HepG2 (cell line): ENCODE results near the gene JPT2. TPM values are rescaled to one million over a fixed set of nuclear protein-coding genes. Genes with fewer than 3 reads are reported as not detected.

ENCODE experiments used
- DDIT3 ChIP-seq: sonication (generic); formaldehyde crosslinking; IDR thresholded peaks from 2 replicates; pipeline ENCODE4 v1.4.0; 2020; ENCODE audit warnings: mild to moderate bottlenecking, missing genetic modification reagents
- EED ChIP-seq: sonication (generic); formaldehyde crosslinking; IDR thresholded peaks from 2 replicates; pipeline ENCODE4 v1.5.0; 2020; ENCODE audit warnings: mild to moderate bottlenecking, missing genetic modification reagents
- FUBP1 ChIP-seq: sonication (generic); formaldehyde crosslinking; IDR thresholded peaks from 2 replicates; pipeline ENCODE4 v1.5.1; 2020; ENCODE audit warnings: missing genetic modification reagents, mild to moderate bottlenecking, borderline replicate concordance
- GABPA ChIP-seq, 2 experiments: IDR thresholded peaks; 2 replicates each; pipeline ENCODE4 v1.6.1; 2011 to 2016; ENCODE audit warnings: low read depth in 2 of 2, low read length in 1 of 2, missing biosample characterization in 1 of 2, missing genetic modification characterization in 1 of 2
- HIC2 ChIP-seq: sonication (generic); formaldehyde crosslinking; IDR thresholded peaks from 2 replicates; pipeline ENCODE4 v1.9.0; 2022; ENCODE audit warnings: low read depth, missing genetic modification reagents
- MED8 ChIP-seq: sonication (generic); formaldehyde crosslinking; IDR thresholded peaks from 2 replicates; pipeline ENCODE4 v1.8.1; 2023; ENCODE audit warnings: mild to moderate bottlenecking, missing genetic modification reagents; ENCODE audit not compliant: insufficient replicate concordance
- REL ChIP-seq: sonication (generic); formaldehyde crosslinking; conservative IDR thresholded peaks from 2 replicates; pipeline ENCODE4 v1.8.0; 2022; ENCODE audit warnings: mild to moderate bottlenecking, missing genetic modification reagents, moderate library complexity
- SALL1 ChIP-seq: sonication (generic); formaldehyde crosslinking; IDR thresholded peaks from 2 replicates; pipeline ENCODE4 v1.8.0; 2022; ENCODE audit warnings: mild to moderate bottlenecking, missing genetic modification reagents
- TOE1 ChIP-seq: sonication (generic); formaldehyde crosslinking; IDR thresholded peaks from 2 replicates; pipeline ENCODE4 v1.4.0; 2020; ENCODE audit warnings: mild to moderate bottlenecking, missing genetic modification reagents
- YEATS4 ChIP-seq: sonication (generic); formaldehyde crosslinking; IDR thresholded peaks from 2 replicates; pipeline ENCODE4 v1.4.0; 2020; ENCODE audit warnings: missing genetic modification reagents, borderline replicate concordance
- ZFP37 ChIP-seq: sonication (generic); formaldehyde crosslinking; IDR thresholded peaks from 2 replicates; pipeline ENCODE4 v1.4.0; 2020; ENCODE audit warnings: missing genetic modification reagents, borderline replicate concordance
- ZNF687 ChIP-seq: sonication (generic); formaldehyde crosslinking; IDR thresholded peaks from 2 replicates; pipeline ENCODE4 v1.5.1; 2020; ENCODE audit warnings: mild to moderate bottlenecking, missing genetic modification reagents, moderate library complexity
- ZNF770 ChIP-seq: sonication (generic); formaldehyde crosslinking; IDR thresholded peaks from 2 replicates; pipeline ENCODE4 v1.5.0; 2020; ENCODE audit warnings: mild to moderate bottlenecking, missing genetic modification reagents
- ZNF772 ChIP-seq: sonication (generic); formaldehyde crosslinking; IDR thresholded peaks from 2 replicates; pipeline ENCODE4 v1.5.0; 2020; ENCODE audit warnings: mild to moderate bottlenecking, missing genetic modification reagents
- ZXDC ChIP-seq: sonication (generic); formaldehyde crosslinking; IDR thresholded peaks from 2 replicates; pipeline ENCODE4 v1.5.0; 2020; ENCODE audit warnings: mild to moderate bottlenecking, missing genetic modification reagents
- polyA plus RNA-seq, 8 experiments: library from polyadenylated mRNA; depleted of rRNA in 3 of 8; stranded (reverse) in 7 of 8; unstranded in 1 of 8; fragments of >200 nt; fragmentation: Illumina TruSeq in 4 of 8; extraction: Trizol in 4 of 8; gene quantifications; 2 replicates each; pipeline versions ENCODE4 v1.2.1 to v1.2.3, GENCODE V29; 2011 to 2016; ENCODE audit warnings: low read depth in 4 of 8, missing spikeins in 1 of 8, mixed read lengths in 1 of 8; ENCODE audit not compliant: insufficient read depth in 1 of 8
- total RNA-seq, 5 experiments: library from RNA; depleted of rRNA; stranded (reverse); fragments of >200 nt; fragmentation: Illumina TruSeq; extraction: Trizol; gene quantifications; 2 replicates each; pipeline ENCODE4 v1.2.3, GENCODE V29; 2016; ENCODE audit warnings: low read depth in 1 of 5

The JPT2 gene
- total and polyA plus RNA-seq, 2 of the 13 experiments (the other 11 are each of a cell fraction or from before 2014, with no cell fraction given), result 53.5 to 89.4 TPM

- no peak; the same call in 1 of the 2 replicates for TF ChIP-seq ZXDC (CRISPR knock-in tag)
- no peak for TF ChIP-seq HIC2 (CRISPR knock-in tag)
- peak; percentile 77 for TF ChIP-seq ZNF687
- TF ChIP-seq TOE1 (CRISPR knock-in tag), result no peak
- TF ChIP-seq EED (CRISPR knock-in tag), result no peak
- no peak for TF ChIP-seq DDIT3 (CRISPR knock-in tag)
- TF ChIP-seq MED8 (CRISPR knock-in tag), result no peak
- peak; percentile 89 for TF ChIP-seq YEATS4 (CRISPR knock-in tag)
- no peak for TF ChIP-seq REL (CRISPR knock-in tag)
- TF ChIP-seq SALL1 (CRISPR knock-in tag), result peak; percentile 73
- peak; percentile 34; the same call in 1 of the 2 replicates for TF ChIP-seq GABPA (IDR thresholded peaks at IDR 0.05; ENCODE audit: low read depth, low read length)
- no peak for TF ChIP-seq GABPA (CRISPR knock-in tag; IDR thresholded peaks at IDR 0.05; ENCODE audit: low read depth)
- TF ChIP-seq FUBP1 (CRISPR knock-in tag), result no peak
- TF ChIP-seq ZNF770 (CRISPR knock-in tag), result no peak; the same call in 1 of the 2 replicates
- no peak for TF ChIP-seq ZFP37 (CRISPR knock-in tag)
- 0 out of 2 replicates have a peak, but pooled peaks have one; percentile 43 for TF ChIP-seq ZNF772 (CRISPR knock-in tag)
Measured at GRCh38 chr16:1677942-1678499, at the start of gene JPT2 (continued).
